IMR-90 (cell line): ENCODE measurements around the gene TRA2A. TPM values are rescaled to one million over a fixed set of nuclear protein-coding genes. Genes with fewer than 3 reads are reported as not detected.
A peak's percentile ranks its signal among the peaks of the same experiment; 100 is the strongest.

Experiments used
- ATAC-seq: fragments of 200-7000 bp; cut with Tn5 transposase; 2 replicates; pipeline ENCODE4 v1.9.1; 2020; ENCODE audit warnings: low read depth, mild to moderate bottlenecking, moderate library complexity
- BruUV-seq: library from RNA; stranded (reverse); fragments of 400-500 nt; replicated peaks from 2 replicates; lab custom pipeline; 2021; lab: Mats Ljungman, UMichigan
- CTCF ChIA-PET: fragments of 300-600 bp; formaldehyde crosslinking; extraction: SDS; loops from one replicate; lab custom pipeline; 2021; ENCODE audit warnings: antibody characterized with exemption; lab: Yijun Ruan, JAX
- POLR2A ChIA-PET: fragments of 300-600 bp; sonication (Branson Sonifier 250); formaldehyde crosslinking; loops from one replicate; lab custom pipeline; 2022; ENCODE audit warnings: antibody characterized with exemption; ENCODE audit not compliant: unreplicated experiment; lab: Charles Lee
- DNase-seq: peaks from one replicate; pipeline ENCODE4 v3.0.0; 2013
- H2AFZ ChIP-seq: replicated peaks from 2 replicates; pipeline ENCODE3; 2013; ENCODE audit warnings: low read length, mild to moderate bottlenecking; ENCODE audit not compliant: poor library complexity
- H2AK5ac ChIP-seq: 2 replicates; pipeline ENCODE4 v1.6.1; 2013; ENCODE audit warnings: low read depth, low read length, inconsistent platforms
- H2AK9ac ChIP-seq: replicated peaks from 2 replicates; pipeline ENCODE3; 2013; ENCODE audit warnings: mild to moderate bottlenecking, low read depth, low read length, moderate library complexity; ENCODE audit not compliant: poor library complexity
- H2BK120ac ChIP-seq: 2 replicates; pipeline ENCODE4 v1.6.1; 2013; ENCODE audit warnings: low read depth, low read length, inconsistent platforms
- H2BK15ac ChIP-seq: 3 replicates; pipeline ENCODE4 v1.6.1; 2013; ENCODE audit warnings: low read depth, low read length, inconsistent platforms
- H2BK20ac ChIP-seq: 2 replicates; pipeline ENCODE4 v1.6.1; 2013; ENCODE audit warnings: low read depth, mild to moderate bottlenecking, inconsistent platforms, low read length, moderate library complexity
- H2BK5ac ChIP-seq: 2 replicates; pipeline ENCODE4 v1.6.1; 2013; ENCODE audit warnings: mild to moderate bottlenecking, low read depth, low read length, inconsistent platforms; ENCODE audit not compliant: poor library complexity, severe bottlenecking
- H3K14ac ChIP-seq: replicated peaks from 2 replicates; pipeline ENCODE4 v1.6.1; 2013; ENCODE audit warnings: low read depth, low read length, inconsistent platforms
- H3K18ac ChIP-seq: 2 replicates; pipeline ENCODE4 v1.6.1; 2013; ENCODE audit warnings: low read depth, low read length, control low read depth
- H3K23ac ChIP-seq: 2 replicates; pipeline ENCODE4 v1.6.1; 2013; ENCODE audit warnings: low read depth, low read length, inconsistent platforms
- H3K27ac ChIP-seq: 2 replicates; pipeline ENCODE4 v1.5.1; 2013; ENCODE audit warnings: mild to moderate bottlenecking, control low read depth, low read length; ENCODE audit not compliant: insufficient read depth
- H3K27me3 ChIP-seq: 2 replicates; pipeline ENCODE4 v1.6.1; 2013; ENCODE audit warnings: low read length; ENCODE audit not compliant: control insufficient read depth, insufficient read depth
- H3K36me3 ChIP-seq: 2 replicates; pipeline ENCODE4 v1.6.1; 2013; ENCODE audit warnings: low read length, mixed read lengths; ENCODE audit not compliant: control insufficient read depth, insufficient read depth
- H3K4ac ChIP-seq: 2 replicates; pipeline ENCODE4 v1.6.1; 2013; ENCODE audit warnings: low read depth, low read length, inconsistent platforms
- H3K4me1 ChIP-seq: 2 replicates; pipeline ENCODE4 v1.6.1; 2013; ENCODE audit warnings: low read length, mixed read lengths; ENCODE audit not compliant: control insufficient read depth, insufficient read depth
- H3K4me2 ChIP-seq: 2 replicates; pipeline ENCODE4 v1.6.1; 2013; ENCODE audit warnings: low read depth, mild to moderate bottlenecking, control low read depth, low read length, moderate library complexity
- H3K4me3 ChIP-seq: 2 replicates; pipeline ENCODE4 v1.5.1; 2013; ENCODE audit warnings: low read depth, mild to moderate bottlenecking, control low read depth, low read length, moderate library complexity; ENCODE audit not compliant: insufficient read depth
- H3K56ac ChIP-seq: 2 replicates; pipeline ENCODE4 v1.6.1; 2013; ENCODE audit warnings: low read length, inconsistent platforms; ENCODE audit not compliant: insufficient read depth; ENCODE audit errors: extremely low read depth
- H3K79me1 ChIP-seq, 2 experiments: 2 replicates each; pipeline ENCODE4 v1.6.1; 2013; ENCODE audit warnings: low read length in 2 of 2, inconsistent platforms in 1 of 2, low read depth in 1 of 2
- H3K9ac ChIP-seq: 2 replicates; pipeline ENCODE4 v1.6.1; 2013; ENCODE audit warnings: low read depth, low read length, control low read depth
- H3K9me1 ChIP-seq: 2 replicates; pipeline ENCODE4 v1.6.1; 2013; ENCODE audit warnings: low read length, inconsistent platforms; ENCODE audit not compliant: insufficient read depth
- H3K9me3 ChIP-seq: 2 replicates; pipeline ENCODE4 v1.6.1; 2013; ENCODE audit warnings: low read length; ENCODE audit not compliant: control insufficient read depth, insufficient read depth
- H4K20me1 ChIP-seq: 2 replicates; pipeline ENCODE4 v1.6.1; 2013; ENCODE audit warnings: low read length, inconsistent platforms; ENCODE audit not compliant: insufficient read depth
- H4K5ac ChIP-seq: 2 replicates; pipeline ENCODE4 v1.6.1; 2013; ENCODE audit warnings: mild to moderate bottlenecking, low read depth, low read length, control low read depth
- H4K8ac ChIP-seq, 2 experiments: 2 replicates each; pipeline ENCODE4 v1.6.1; 2013; ENCODE audit warnings: low read depth in 2 of 2, low read length in 2 of 2, control low read depth in 1 of 2, inconsistent platforms in 1 of 2
- H4K91ac ChIP-seq: 2 replicates; pipeline ENCODE4 v1.6.1; 2013; ENCODE audit warnings: low read depth, low read length, inconsistent platforms; ENCODE audit not compliant: insufficient read depth
- FOS ChIP-seq: fragments of 150-350 bp; IDR thresholded peaks from 2 replicates; pipeline ENCODE4 v1.6.1; 2016; ENCODE audit warnings: low read depth, low read length
- MAZ ChIP-seq: IDR thresholded peaks from 2 replicates; pipeline ENCODE4 v1.6.1; 2012; ENCODE audit warnings: low read depth, mild to moderate bottlenecking, low read length, improper control_type of control experiment, moderate library complexity, borderline replicate concordance
- RFX5 ChIP-seq: IDR thresholded peaks from 2 replicates; pipeline ENCODE4 v1.8.0; 2012; ENCODE audit warnings: low read depth, mild to moderate bottlenecking, low read length, moderate library complexity
- WGBS, 2 experiments: methylation state at CpG; one replicate each; pipeline versions ENCODE4 v1.1.5 to v1.1.7; 2013; ENCODE audit warnings: missing lambda C conversion rate in 2 of 2; ENCODE audit not compliant: insufficient read length in 1 of 2; ENCODE audit errors: extremely low coverage in 2 of 2; 5-methylcytosine and 5-hydroxymethylcytosine counted together
- dilution Hi-C: fragments of 300-500 bp; cut with HindIII; formaldehyde crosslinking; loops from one replicate; pipeline ENCODE4 v1.14.3; 2018; ENCODE audit warnings: low sequenced_read_pairs; ENCODE audit not compliant: unreplicated experiment
- in situ Hi-C: fragments of 300-500 bp; cut with MboI; formaldehyde crosslinking; loops from 3 replicates; pipeline ENCODE4 v1.14.3; 2019; ENCODE audit warnings: low sequenced_read_pairs, inconsistent platforms, mixed read lengths
- intact Hi-C: fragments of 100-400 bp; cut with micrococcal nuclease; formaldehyde crosslinking; loops from 2 replicates; pipeline ENCODE4 v1.10.0; 2022
- polyA plus RNA-seq, 3 experiments: library from polyadenylated mRNA; depleted of rRNA; stranded (reverse); fragments of >200 nt; gene quantifications; 2 replicates each; pipeline ENCODE4 v1.2.3, GENCODE V29; 2012; ENCODE audit warnings: low replicate concordance in 1 of 3
- total RNA-seq: library from RNA; depleted of rRNA; stranded (reverse); fragments of >200 nt; gene quantifications from 2 replicates; pipeline ENCODE4 v1.2.3, GENCODE V29; 2012

Gene TRA2A
- total and polyA plus RNA-seq, 2 of the 4 experiments (the other 2 are of a cell fraction) = 44.3 to 77.3 TPM

DNA sequence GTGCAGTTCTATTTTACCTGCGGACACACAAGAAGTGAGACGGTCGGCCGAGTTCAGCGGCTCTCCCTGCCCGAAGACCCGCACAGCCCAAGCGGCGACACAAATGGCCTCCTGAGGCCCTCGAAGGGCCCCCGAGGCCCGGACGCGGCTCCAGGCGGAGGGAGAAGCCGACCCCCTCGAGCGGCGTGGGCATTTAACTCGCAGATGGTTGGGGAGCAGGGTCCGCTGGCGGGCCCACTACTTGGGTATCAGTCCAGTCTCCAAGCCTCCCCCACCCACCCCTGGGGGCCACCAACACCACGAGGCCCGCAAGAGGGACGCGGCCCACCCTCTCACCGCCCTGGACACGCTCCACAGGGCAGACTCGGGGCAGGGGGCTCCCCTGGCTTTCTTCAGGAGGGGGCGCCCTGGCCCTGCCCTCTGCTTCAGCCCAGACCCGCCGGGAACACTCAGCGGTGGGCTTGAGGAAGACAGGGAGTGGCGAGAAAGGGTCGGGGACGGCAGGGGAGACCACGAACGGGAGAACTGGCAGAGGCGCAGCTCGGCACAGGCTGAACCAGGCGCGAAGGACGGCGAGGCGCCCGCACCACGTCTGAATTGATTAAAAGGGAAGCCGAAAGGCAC lies 63.1 kb downstream of the TRA2A start:
- Histone ChIP-seq H3K27ac (peak overlapping the region; percentile 86), H3K9ac (peak overlapping the region; percentile 96), H3K27me3 (no peaks in the 10 kb centered on the region), H4K5ac (peak overlapping the region; percentile 67), H3K4me1 (peaks cover 13% of the 10 kb centered on the region), H3K18ac (peak overlapping the region; percentile 77), H2AFZ (peak overlapping the region; percentile 85), H4K8ac (peak overlapping the region; percentile 62 to 66; a peak in 2 of 4 replicates), H3K36me3 (no peaks in the 10 kb centered on the region), H2BK15ac (no peak overlapping the region; the same call in 2 of the 3 replicates), H3K4me3 (peak overlapping the region; percentile 57), H2BK120ac (peak overlapping the region; percentile 57), H3K4ac (peak overlapping the region; percentile 87), H2AK5ac (peak overlapping the region; percentile 86), H4K20me1 (peaks cover 32% of the 10 kb centered on the region), H3K9me1 (peaks cover 5% of the 10 kb centered on the region), H3K23ac (peak overlapping the region; percentile 87), H4K91ac (peak overlapping the region; percentile 85), H2BK5ac (peak overlapping the region; percentile 97), H2AK9ac (peak overlapping the region; percentile 97), H3K56ac (peak overlapping the region; percentile 86), H3K79me1 (peaks cover 0 to 31% of the 10 kb centered on the region in 2 experiments; a peak in 2 of 4 replicates), H2BK20ac (no peak overlapping the region), H3K9me3 (no peaks in the 10 kb centered on the region), H3K14ac (peak overlapping the region; percentile 97), H3K4me2 (peak overlapping the region; percentile 92)
- dilution Hi-C loops (no loop called here), in situ Hi-C loops (no loop called here), intact Hi-C loops (no loop called here)
- no TSS peak for BruUV-seq
- WGBS, 2 experiments = 0% methylated on average over 17 of the region's 48 CpGs; no CpG with 5 or more reads in 1 of the 2 experiments
- DNase-seq = no peak
- TF ChIP-seq MAZ (0 out of 2 replicates have a peak, but pooled peaks have one; percentile 13), RFX5 (no peak), FOS (no peak)
- CTCF ChIA-PET = interaction anchor here (0.8 kb wide), 1 partner anchor 196 kb away, joined by 4 read pairs; no protein-coding TSS in a partner anchor
- POLR2A ChIA-PET = no interaction called here
- no peak for ATAC-seq
